Heart left ventricle (tissue), 16 donors: ENCODE results near the gene AFF3. TPM values are rescaled to one million over a fixed set of nuclear protein-coding genes. Genes with fewer than 3 reads are reported as not detected.

Experiments
- ATAC-seq, 4 donors: fragments of 200-7000 bp; cut with Tn5 transposase; one replicate each; pipeline ENCODE4 v1.9.1; 2020 to 2022; ENCODE audit warnings: moderate library complexity in 4 of 4, mild to moderate bottlenecking in 3 of 4, moderate number of reproducible peaks in 1 of 4
- DNase-seq, 5 donors: peaks; one replicate each; pipeline ENCODE4 v3.0.0-alpha.2; 2020
- H3K27ac ChIP-seq, 12 donors: fragments of 200-600 bp; sonication (generic) in 4 of 12; one replicate each; pipeline versions ENCODE4 v1.5.0 to v1.8.0; 2016 to 2022; ENCODE audit warnings: mild to moderate bottlenecking in 2 of 12
- H3K27me3 ChIP-seq, 9 donors: fragments of 200-600 bp; sonication (generic) in 2 of 9; one replicate each; pipeline versions ENCODE4 v1.5.1 to v1.8.0; 2016 to 2022; ENCODE audit warnings: mild to moderate bottlenecking in 3 of 9
- H3K36me3 ChIP-seq, 9 donors: fragments of 200-600 bp; sonication (generic) in 2 of 9; one replicate each; pipeline versions ENCODE4 v1.5.0 to v1.8.0; 2018 to 2022; ENCODE audit warnings: mild to moderate bottlenecking in 2 of 9
- H3K4me1 ChIP-seq, 12 donors: fragments of 200-600 bp; sonication (generic) in 4 of 12; one replicate each; pipeline versions ENCODE4 v1.5.0 to v1.8.0; 2016 to 2022; ENCODE audit warnings: mild to moderate bottlenecking in 3 of 12
- H3K4me3 ChIP-seq, 12 donors: fragments of 200-600 bp; sonication (generic) in 4 of 12; one replicate each; pipeline versions ENCODE4 v1.5.0 to v1.8.0; 2017 to 2022; ENCODE audit warnings: mild to moderate bottlenecking in 9 of 12, moderate library complexity in 4 of 12
- H3K9me3 ChIP-seq, 12 donors: fragments of 200-600 bp; sonication (generic) in 4 of 12; one replicate each; pipeline versions ENCODE4 v1.5.0 to v1.8.0; 2016 to 2022; ENCODE audit warnings: mild to moderate bottlenecking in 1 of 12
- POLR2A ChIP-seq, 2 donors: fragments of 450-650 bp; IDR thresholded peaks; one replicate each; pipeline ENCODE4 v1.6.1; 2017; ENCODE audit warnings: antibody characterized with exemption in 2 of 2, mild to moderate bottlenecking in 2 of 2, moderate library complexity in 2 of 2
- WGBS, 4 donors: extraction: QIAGEN DNeasy Blood & Tissue Kit in 2 of 4; methylation state at CpG; one replicate each; pipeline versions ENCODE4 v1.1.5 to v1.1.7; 2013 to 2018; 5-methylcytosine and 5-hydroxymethylcytosine counted together
- intact Hi-C, 10 donors: fragments of 100-400 bp; cut with DNase I; formaldehyde crosslinking; loops; one replicate each; pipeline versions ENCODE4 v1.11.1 to v1.14.2; 2022
- polyA plus RNA-seq, 2 donors: library from polyadenylated mRNA; stranded (reverse); fragments of 200-250 nt; gene quantifications; one replicate each; pipeline ENCODE4 v1.2.3, GENCODE V29; 2013
- total RNA-seq, 9 donors: library from RNA; depleted of rRNA in 2 of 9; stranded (reverse); fragments of >200 nt in 2 of 9; fragmentation: NEBNext Ultra II Directional in 3 of 9; extraction: Animal tissue kit (Norgen Biotek cat#: 25700) in 3 of 9; gene quantifications; one replicate each; pipeline versions ENCODE4 v1.1.0 to v1.2.4, GENCODE V29; 2016 to 2023
- TF ChIP-seq, protein P1 (sequence below), 12 donors: fragments of 200-600 bp; sonication (generic) in 4 of 12; IDR thresholded peaks; one replicate each; pipeline versions ENCODE4 v1.5.0 to v1.8.0; 2018 to 2022; ENCODE audit warnings: antibody characterized with exemption in 12 of 12, mild to moderate bottlenecking in 5 of 12
- donor health status: ischemic (EF 13 %, LVEDD 7.1; RV severe dilation, severe dysfunction).
- donor health status: healthy with polysubstance abuse.
- donor health status: DM: no; HTN: yes; CAD: no.
- donor health status: DM: no; HTN: no; CAD: no.
- donor health status: ischemic (EF 25% LVEDD 6.9; RV normal size, moderate dysfunction).
- donor health status: ischemic (EF 25% LVEDD 5.7; RV mildly dilated, moderate dysfunction).
- donor health status: healthy.
- donor health status: DM: yes; HTN: yes; CAD: no.
- donor health status: ischemic (EF 35%, LVEDD 5.7; RV mildly dilated, moderate dysfunction).
- donor health status: nonischemic (EF 11% LVEDD 7.7; RV severe dilation, severe dysfunction).
- donor health status: DM: yes; HTN: yes; CAD: no.
- donor health status: PGD.
- donor health status: ischemic (EF 29% LVEDD 5.4; RV normal size, mild dysfunction).
- donor health status: nonischemic (EF 23%, LVEDD 6.1; RV moderate dilation, normal function).

AFF3 gene
- total and polyA plus RNA-seq, 11 donors, result 1.3 to 15.5 (median 4.7) TPM

DNA sequence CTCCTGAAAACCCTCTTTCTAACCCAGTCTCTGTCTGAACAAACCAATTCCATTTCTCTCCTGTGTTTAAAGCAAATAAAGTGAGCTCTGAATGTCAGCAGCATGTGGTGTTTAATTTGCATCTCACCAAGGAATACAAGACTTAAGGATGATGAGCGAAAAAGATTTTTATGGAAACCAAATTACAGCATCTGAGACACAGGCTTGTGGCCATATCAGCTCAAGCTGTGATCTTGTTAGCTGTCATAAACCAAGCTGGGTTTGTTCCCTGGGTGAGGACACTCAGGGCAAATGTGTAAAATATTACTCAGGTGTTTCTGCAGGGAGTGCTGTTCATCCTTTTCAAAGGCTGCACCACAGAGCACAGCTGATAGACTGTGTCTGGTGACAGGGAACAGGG, 523.2 kb downstream of the AFF3 start:
- peak in 1 of 4 donors; percentile 33 for ATAC-seq

DNA sequence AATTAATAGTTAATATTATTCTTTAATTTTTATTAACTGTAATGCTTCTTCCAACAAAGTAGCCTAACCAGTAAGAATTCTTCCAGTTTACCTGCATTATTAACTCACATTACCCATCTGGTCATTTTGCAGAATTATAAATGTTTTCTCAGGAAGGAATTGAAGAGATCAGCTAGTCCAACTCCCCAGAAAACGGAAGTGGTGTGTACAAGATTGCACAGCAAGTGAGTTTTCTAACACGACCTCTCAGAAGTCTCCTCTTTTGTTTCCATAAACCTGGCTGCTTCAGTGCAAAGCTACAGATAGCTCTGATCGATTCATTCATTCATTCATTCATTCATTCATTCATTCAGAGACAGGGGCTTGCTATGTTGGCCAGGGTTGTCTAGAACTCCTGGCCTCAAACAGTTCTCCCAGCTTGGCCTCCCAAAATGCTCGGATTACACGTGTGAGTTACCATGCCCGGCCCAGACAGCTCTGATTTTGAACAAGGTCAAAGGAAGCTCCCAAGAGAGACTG, 523.8 kb downstream of the AFF3 start:
- Histone ChIP-seq H3K4me3 (no peak overlapping the region), H3K27ac (no peak overlapping the region), H3K27me3 (no peaks in the 10 kb centered on the region), H3K9me3 (no peaks in the 10 kb centered on the region), H3K4me1 (peaks cover 0 to 25% (median 13%) of the 10 kb centered on the region in 12 donors), H3K36me3 (no peaks in the 10 kb centered on the region)
- TF ChIP-seq POLR2A (IDR thresholded peaks at IDR 0.05), result no peak
- TF ChIP-seq, protein P1, sequence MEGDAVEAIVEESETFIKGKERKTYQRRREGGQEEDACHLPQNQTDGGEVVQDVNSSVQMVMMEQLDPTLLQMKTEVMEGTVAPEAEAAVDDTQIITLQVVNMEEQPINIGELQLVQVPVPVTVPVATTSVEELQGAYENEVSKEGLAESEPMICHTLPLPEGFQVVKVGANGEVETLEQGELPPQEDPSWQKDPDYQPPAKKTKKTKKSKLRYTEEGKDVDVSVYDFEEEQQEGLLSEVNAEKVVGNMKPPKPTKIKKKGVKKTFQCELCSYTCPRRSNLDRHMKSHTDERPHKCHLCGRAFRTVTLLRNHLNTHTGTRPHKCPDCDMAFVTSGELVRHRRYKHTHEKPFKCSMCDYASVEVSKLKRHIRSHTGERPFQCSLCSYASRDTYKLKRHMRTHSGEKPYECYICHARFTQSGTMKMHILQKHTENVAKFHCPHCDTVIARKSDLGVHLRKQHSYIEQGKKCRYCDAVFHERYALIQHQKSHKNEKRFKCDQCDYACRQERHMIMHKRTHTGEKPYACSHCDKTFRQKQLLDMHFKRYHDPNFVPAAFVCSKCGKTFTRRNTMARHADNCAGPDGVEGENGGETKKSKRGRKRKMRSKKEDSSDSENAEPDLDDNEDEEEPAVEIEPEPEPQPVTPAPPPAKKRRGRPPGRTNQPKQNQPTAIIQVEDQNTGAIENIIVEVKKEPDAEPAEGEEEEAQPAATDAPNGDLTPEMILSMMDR (IDR thresholded peaks at IDR 0.05), result no peak
- intact Hi-C loops, result no loop called here
- ATAC-seq (no peak), DNase-seq (no peak)
- 61 to 74% (median 73%) methylated on average over 6 of the region's 6 CpGs for WGBS, 4 donors

More for the DNA sequence above, 523.2 kb downstream of the AFF3 start:
- Histone ChIP-seq H3K4me3 (no peak overlapping the region), H3K27me3 (no peaks in the 10 kb centered on the region), H3K27ac (no peak overlapping the region), H3K4me1 (peaks cover 0 to 30% (median 16%) of the 10 kb centered on the region in 12 donors), H3K36me3 (no peaks in the 10 kb centered on the region), H3K9me3 (no peaks in the 10 kb centered on the region)
- TF ChIP-seq POLR2A (IDR thresholded peaks at IDR 0.05), result no peak
- TF ChIP-seq, protein P1 (IDR thresholded peaks at IDR 0.05), result no peak
- DNase-seq, result no peak
- intact Hi-C loops, result no loop called here
- 82 to 91% (median 83%) methylated on average over 1 of the region's 1 CpG for WGBS, 4 donors

DNA sequence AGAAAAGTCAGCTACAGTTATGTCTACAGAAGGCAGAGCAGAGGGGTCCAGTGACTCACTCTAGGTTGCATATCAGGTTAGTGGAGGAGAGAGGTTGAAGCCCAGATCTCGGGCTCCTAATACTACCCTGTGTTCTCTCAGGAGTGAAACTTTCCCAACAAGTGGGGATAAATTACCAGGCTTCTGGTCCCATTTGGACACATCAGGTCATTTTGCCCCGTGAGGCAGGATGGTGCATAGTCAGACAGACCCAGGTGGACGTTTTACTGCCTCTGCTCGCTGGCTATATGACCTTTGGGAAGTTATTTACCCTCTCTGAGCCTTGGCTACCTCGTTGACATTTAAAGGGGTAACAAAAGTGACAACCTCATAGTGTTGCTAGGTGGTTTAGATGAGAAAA, 524.6 kb downstream of the AFF3 start:
- H3K9me3 ChIP-seq, result no peaks in the 10 kb centered on the region
- WGBS, 4 donors, result 64 to 84% (median 83%) methylated on average over 5 of the region's 5 CpGs
- no peak overlapping the region for H3K4me3 ChIP-seq
- H3K27me3 ChIP-seq, result no peaks in the 10 kb centered on the region
- H3K36me3 ChIP-seq, result no peaks in the 10 kb centered on the region
- DNase-seq (no peak), ATAC-seq (no peak)
- H3K4me1 ChIP-seq, result peaks cover 0 to 25% (median 13%) of the 10 kb centered on the region in 12 donors
- H3K27ac ChIP-seq, result no peak overlapping the region
- intact Hi-C loops, result no loop called here
- TF ChIP-seq, protein P1 (IDR thresholded peaks at IDR 0.05), result no peak
- no peak for TF ChIP-seq POLR2A (IDR thresholded peaks at IDR 0.05)

DNA sequence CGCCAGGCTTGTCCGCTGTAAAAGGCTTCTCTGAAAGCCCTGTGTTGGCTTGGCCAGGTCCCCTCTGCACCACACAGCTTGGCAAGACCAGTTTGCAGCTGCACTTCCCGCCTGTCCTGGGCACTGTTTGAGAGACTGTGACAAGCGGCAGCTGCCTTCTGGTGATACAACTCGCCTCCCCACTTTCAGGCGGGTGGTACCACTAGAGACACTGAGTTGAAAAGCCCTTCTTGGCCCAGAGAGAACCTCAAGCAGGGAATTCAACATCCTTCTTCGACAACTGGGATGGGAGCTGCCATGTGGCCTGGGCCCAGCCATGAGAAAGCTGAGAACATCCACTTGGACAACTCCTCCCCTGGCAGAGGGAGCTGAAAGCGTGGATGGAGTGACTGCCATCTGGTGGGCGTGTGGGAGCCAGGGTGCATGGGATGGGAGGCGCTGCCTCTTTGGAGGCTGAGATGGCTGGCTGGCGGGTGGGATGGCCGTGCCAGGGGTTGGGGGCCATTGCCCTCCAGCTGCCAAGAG, 527.1 kb downstream of the AFF3 start:
- DNase-seq, result no peak
- no peak for ATAC-seq
- no peaks in the 10 kb centered on the region for H3K9me3 ChIP-seq
- H3K36me3 ChIP-seq, result no peaks in the 10 kb centered on the region
- no peak for TF ChIP-seq POLR2A (IDR thresholded peaks at IDR 0.05)
- TF ChIP-seq, protein P1 (IDR thresholded peaks at IDR 0.05), result no peak
- H3K27ac ChIP-seq, result no peak overlapping the region
- H3K4me3 ChIP-seq, result no peak overlapping the region
- peaks cover 0 to 14% (median 3%) of the 10 kb centered on the region in 12 donors for H3K4me1 ChIP-seq
- 89 to 96% (median 94%) methylated on average over 12 of the region's 12 CpGs for WGBS, 4 donors
- H3K27me3 ChIP-seq, result no peaks in the 10 kb centered on the region
- intact Hi-C loops, result no loop called here
